ENCODE measurements around the gene RABGAP1.

Gene RABGAP1

DNA sequence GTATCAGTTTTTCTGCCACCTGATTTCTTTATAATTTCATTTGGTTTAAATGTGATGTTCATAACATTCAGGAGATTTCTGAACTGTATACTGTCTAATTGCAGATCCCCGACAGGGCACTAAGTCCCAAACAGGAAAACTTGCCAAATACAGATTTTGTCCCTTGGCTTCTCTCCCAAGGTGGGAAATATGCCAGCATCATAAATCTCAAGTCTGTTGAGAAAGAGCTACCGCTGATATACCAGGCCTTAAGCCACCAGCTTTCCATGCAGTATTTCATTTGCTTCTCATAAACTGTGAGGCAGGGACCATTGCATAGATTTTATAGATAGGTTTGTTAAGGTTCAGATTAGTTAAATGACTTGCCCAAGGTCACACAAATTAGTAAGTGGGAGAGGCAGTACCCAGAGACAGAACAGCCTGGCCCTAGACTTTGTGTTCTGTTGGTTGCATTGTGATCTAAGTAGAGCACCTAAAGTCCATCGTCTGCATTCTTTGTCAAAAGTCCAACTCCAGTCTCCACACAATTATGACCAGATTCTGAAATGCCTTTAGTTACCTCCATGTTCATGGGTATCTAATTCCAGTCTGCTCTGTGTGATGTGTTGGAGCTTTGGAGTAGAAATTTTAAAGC is 108.9 kb downstream of the RABGAP1 start:
- no peak for DNase-seq

DNA sequence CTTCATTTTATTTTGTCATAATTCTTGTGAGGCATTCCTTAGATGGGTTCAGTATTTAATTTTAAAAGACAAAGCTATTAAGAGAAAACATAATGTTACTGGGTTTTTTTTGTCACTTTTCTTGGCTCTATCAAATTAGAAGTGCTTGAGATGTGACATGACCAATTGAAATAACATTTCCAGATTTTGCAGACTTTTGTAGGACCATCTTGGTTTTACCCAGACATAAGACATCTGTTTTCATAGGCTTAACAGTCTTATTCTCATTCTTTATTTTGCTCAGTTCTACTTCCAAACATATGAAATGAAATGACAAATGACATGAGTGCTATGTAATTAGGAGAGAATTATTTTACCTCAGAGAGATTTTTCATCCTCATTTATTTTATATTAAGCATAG is 112.2 kb downstream of the RABGAP1 start:
- DNase-seq: no peak

DNA sequence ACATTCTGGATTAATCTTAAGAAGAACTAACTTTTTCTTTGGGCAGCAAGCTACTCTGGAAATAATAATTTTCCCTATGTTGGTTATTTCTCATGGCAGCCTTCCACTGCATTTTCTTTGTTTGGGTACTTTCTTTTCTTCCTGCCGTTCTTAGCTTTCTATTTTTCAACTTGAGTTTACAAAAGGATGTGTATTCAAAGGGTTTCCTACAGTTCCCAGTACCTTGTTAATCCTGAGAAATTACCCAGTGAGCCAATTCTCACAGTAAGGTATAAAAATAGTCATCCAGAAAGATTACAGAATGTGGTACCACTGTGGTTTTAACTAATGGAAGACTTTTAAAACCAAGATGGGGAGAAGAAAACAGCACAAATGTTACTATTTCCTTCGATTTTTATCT is 112.9 kb downstream of the RABGAP1 start:
- no peak for DNase-seq

DNA sequence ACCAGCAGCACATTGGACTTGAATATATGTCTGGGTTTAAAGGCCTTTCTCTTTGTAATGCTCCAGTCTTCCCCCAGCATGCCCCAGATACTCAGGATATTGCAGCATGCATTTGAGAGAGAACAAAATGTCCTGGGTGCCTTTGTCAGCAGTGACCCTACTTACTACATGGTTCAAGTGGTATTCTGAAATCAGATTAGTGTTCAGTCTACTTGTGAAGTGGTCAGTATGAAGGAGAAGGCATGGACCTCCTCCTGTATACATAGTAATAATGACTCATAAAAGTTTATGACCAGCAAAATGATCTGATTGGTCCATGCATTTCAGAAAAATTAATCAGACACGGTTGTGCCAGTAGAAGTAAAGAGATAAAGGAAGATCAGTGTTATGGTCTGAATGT is 118.0 kb downstream of the RABGAP1 start:
- DNase-seq: no peak

DNA sequence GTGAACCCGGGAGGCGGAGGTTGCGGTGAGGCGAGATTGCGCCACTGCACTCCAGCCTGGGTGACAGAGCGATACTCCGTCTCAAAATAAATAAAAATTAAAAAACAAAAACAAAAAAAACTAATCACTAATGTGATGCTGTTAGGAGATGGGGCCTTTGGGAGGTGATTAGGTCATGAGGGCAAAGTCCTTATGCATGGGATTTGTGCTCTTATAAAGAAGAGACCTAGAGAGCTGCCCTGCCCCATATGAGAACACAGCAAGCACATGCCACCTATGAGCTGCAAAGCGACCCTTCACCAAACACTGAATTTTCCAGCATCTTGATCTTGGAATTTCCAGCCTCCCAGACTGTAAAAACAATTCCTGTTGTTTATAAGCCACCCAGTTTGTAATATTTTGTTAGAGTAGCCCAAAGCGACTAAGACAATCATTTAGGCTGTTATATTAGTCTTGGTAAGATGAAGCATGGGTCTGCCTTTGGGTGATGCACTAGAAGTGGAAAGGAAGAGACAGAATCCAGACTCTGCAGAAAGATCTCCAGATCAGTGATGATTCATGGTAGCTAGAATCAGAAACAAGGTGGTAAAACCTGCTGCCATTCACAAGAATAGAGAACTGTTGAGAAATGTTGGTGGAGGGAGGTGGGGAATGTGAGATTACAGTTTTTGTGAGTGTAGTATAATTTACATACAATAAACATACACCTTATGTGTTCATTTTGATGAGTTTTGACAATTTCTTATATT is 118.8 kb downstream of the RABGAP1 start:
- DNase-seq: no peak

DNA sequence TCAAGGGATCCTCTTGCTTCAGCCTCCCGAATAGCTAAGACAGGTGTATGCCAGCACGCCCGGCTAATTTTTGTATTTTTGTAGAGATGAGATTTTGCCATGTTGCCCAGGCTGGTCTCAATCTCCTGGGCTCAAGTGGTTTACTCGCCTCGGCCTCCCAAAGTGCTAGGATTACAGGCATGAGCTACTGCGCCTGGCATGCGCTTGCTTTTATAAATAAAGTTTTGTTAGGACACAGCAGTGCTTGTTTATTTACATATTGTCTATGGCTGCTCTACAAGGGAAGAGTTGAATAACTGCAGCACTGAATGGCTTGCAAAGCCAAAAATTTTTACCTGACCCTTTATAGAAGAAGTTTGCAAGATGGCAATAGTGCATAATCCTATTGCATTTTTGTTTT is 120.4 kb downstream of the RABGAP1 start:
- no peak for DNase-seq

DNA sequence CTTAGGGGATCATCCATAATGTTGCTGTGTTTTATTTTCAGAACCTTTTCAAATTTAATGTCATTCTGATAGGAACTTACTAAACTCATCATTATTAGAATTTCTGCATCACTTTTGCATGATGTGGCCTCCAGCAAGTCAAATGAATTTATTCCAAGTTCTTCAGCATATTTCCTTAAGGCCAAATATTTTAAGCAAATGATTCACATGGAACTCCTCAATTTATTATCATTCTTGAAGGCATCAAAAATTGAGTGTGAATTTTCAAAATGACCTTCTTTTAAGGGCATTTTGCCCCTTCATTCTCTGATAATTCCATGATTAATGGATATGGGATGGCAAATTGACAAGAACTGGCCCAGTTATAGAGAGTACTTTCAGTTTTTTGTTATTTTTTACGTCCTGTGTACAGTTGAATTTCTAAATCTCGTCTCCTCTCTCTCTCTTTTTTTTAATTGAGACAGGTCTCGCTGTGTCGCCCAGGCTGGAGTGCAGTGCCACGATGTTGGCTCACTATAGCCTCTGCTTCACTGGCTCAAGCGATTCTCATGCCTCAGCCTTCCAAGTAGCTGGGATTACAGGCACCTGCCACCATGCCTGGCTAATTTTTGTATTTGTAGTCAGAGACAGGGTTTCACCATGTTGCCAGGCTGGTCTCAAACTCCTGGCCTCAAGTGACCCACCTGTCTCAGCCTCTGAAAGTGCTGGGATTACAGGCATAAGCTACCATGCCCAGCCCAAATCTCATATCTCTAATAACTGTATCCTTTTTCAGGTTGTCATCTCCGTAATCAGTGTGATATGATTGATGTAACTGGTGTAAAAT is 121.7 kb downstream of the RABGAP1 start:
- DNase-seq: no peak

DNA sequence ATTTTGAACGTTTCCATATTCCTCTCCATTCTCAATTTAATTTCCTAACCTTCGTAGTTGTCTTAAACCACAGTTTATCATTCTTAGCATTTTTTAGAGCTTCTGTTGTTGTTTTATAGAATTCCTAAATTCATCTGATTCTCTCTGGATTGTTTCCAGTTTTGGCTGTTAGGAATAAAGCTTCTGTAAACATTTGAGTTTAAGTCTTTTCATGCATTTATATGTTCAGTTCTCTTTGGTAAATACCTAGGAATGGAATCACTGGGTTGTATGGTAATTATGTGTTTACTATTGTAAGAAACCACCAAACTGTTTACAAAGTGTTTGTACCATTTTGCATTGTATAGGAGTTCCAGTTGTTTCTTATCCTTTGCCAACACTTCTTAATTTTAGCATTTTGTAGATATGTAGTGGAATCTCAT is 122.4 kb downstream of the RABGAP1 start:
- DNase-seq: no peak

DNA sequence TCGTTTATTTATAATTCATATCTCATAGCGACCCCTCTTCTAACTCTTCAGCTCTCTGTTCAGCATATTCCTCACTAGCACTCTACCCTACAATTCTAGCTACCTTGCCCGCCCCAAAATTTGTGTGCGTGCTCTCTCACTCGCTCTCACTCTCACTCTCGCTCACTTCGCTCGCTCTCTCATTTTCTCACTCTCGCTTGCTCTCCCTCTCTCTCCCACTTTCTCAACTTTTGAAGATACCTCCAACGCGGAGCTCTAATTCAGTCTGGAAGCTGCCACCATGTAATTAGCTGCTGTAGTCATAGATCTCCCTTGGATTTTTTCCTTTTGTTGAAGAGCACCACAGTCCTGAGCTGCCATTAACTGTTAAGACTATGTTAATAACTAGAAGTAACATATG is 123.1 kb downstream of the RABGAP1 start:
- no peak for DNase-seq

DNA sequence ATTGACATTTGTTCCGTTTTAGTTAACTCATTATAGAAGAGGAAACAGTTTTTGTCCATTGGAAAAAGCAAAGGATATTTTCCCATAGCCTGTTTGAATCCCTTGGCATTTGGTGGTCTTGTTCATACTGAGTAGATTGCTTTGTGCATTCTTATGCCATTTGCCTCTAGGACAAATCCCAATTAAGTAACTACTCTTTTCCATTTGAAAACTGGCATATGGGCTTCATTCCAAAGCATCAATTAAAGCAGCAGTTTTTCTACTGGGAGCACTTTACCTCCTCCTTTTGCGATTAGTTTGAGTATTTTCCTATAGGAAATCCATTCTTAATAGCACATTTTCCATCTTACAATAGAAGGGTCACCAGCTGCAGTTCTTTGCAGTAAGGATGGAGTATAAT is 123.9 kb downstream of the RABGAP1 start:
- DNase-seq: no peak

DNA sequence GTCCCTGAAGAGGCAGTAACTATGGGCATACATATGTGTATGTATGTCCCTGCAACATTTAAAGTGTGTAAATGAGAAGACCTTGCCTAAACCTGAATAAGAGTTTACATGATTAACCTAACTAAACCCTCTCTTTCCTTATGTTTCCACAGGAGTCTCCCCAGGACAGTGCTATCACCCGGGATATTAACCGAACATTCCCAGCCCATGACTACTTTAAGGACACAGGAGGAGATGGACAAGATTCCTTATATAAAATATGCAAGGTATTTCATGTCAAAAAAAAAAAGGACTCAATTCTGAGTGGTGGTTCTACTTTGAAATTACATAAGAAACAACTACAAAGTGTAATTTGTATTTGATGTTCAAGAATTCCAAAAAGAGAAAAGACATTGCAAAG is 124.4 kb downstream of the RABGAP1 start:
- no peak for DNase-seq

DNA sequence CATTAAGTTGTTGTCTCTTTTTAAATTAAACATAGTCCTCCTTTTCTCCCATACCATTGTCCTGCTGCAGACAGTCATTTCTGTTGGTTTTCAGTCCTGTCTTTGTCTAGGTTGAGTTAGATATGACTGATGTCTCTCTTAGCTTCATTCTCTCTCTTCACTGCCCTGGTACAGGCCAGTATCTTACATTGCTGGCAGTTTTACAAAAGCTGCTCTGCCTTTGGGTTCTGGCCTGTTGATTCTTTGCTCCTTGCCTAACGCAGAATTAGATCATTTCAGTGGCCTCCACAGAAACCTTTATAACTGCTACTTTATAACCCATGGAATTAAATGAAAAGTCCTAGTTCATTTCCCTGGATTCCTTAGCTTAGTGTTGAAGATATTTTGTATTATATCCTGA is 126.3 kb downstream of the RABGAP1 start:
- DNase-seq: no peak

DNA sequence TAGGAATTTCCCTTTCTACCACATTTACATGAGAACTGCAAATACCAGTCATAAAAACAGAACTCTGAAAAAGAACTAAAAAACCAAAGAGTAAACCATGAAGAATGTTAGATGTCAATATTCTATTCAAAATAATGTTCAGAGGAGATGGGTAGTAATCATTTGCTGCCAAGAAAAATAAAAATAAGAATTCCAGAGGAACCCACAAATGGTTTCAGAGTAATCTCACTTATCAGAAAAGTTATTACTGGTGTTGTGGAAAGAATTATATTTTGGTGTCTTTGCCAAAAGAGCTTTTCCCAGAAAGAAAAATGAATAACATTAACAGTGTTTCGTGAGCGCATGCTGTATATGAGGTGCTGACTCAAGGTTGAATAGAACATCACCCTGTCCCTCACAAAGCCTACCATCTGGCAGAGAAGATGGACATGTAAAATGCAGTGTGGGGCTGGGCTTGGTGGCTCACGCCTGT is 128.2 kb downstream of the RABGAP1 start:
- no peak for DNase-seq

DNA sequence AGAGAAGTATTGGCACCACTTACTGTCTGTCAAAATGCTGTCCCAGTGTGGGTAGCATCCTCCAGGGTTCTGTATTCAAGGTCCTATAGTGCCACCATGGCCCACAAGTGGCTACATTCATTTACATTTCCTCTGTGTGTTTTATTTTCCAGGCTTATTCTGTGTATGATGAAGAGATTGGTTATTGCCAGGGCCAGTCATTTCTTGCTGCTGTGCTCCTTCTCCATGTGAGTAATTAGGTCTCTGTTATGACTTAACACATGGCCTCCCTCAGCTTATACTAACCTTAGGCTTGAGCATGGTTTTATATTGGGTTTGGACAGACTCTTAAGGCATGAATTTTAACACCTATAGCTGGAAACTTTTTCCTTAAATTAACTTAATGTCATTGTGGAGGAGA is 129.4 kb downstream of the RABGAP1 start:
- DNase-seq: no peak

DNA sequence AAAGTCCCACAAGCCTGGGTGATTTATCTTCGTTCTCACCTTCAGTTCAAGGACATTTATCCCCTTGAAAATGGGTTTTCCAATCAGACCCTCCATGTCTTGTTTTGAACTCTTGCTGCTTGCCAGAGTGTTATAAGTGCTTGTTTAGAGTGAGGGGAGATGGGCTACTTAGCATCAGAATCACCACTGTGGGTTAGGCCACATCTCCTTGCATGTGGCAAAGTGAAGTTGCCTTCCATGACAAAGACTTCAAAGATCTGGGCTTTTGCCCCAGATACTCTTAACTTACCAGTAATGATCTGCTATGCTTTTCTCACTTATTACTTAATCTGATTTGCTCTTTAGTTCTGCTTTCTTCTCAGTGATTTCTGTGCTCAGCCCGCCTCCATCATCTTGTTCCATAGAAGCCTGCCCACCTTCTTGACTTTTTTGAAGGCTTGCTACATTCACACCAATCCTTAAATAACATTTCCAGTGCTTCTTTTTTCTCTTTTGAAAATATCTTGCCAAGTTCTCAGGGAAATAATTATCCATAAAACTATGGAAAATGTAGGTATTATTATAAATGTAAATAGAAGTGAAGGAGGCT is 131.7 kb downstream of the RABGAP1 start:
- no peak for DNase-seq

DNA sequence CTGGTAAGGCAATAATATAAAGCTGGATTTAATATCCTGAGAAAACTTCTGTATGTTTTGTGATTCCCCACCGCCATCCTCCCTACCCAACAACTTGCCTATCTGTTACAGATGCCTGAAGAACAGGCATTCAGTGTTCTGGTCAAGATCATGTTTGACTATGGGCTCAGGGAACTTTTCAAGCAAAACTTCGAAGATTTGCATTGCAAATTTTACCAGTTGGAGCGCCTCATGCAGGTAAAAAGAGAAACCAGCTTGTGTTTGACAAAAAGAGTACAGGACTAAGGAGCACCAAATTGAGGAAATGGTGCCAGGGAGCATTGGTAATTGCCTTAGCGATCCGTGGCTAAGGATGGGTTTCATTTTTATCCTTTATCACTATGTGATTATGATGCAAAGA is 132.6 kb downstream of the RABGAP1 start:
- no peak for DNase-seq

DNA sequence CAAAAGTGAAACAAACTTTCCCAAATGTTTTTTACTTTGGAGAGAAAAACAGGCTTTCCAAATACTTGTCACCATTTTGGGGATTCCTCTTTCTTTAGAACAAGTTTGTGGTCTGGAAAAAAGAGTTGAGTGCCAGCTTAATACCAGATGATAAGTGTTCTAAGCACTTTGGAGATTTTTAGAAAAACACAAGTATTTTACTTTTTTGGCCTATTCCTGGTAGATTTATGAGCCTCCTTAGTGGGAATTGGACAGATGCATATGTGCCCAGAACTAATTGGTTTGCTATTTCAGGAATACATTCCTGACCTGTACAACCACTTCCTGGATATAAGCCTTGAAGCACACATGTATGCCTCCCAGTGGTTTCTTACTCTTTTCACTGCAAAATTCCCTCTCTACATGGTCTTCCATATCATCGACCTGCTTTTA is 133.2 kb downstream of the RABGAP1 start:
- DNase-seq: no peak

DNA sequence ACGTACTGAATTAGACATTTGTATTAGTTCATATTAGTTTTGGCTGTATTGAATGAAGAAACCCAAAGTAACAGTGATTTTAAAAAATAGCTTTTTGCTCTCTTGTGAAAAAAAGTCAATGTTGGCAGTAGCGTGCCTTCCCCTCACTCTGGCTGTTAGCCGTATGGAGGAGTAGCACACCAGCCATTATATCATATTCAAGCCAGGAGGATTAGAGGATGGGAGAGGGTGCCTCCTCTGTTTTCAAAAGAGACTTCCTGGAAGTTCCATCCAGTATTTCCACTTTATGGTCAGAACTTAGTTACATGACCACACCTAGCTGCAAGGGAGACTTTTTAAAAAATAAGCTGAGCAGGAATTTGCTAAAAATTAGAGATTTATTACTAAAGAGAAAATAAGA is 133.8 kb downstream of the RABGAP1 start:
- DNase-seq: no peak

DNA sequence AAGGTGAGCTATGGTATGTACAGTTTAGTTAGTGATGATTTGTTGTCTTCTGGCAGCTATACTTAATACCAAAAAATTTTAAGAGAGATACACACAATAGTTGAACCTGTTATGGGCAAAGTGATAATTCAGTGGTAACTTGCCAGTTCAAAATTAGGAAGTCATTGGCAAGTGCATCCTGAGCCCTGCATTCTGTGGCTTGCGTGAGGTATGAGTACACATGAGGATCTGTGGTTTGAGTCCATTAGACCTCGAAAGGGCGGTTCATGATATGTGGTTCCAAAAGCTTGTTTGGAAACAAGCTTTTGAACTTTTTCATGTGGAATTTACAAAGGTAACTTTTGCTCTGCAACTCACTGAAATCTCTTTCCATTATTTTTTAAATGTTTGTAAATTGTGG is 139.6 kb downstream of the RABGAP1 start:
- DNase-seq: no peak

DNA sequence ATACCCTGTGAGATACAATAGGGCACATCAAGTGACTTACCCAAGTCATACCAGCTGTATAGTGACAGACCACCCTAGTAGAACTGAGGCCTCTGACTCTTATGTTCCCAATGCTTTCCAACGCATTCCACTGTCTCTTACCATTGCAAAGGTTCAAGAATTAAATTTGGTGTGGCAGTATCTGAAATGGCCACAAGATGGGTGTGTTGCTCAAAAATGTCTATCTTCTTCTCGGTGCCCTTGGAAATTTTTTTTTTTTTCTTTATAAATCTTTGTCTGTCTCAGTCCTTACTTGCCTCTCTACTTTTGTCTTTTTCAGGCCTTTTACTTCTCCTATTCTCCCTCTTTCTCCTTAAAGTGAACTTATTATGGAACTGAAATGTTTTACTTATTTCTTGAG is 141.0 kb downstream of the RABGAP1 start:
- no peak for DNase-seq

DNA sequence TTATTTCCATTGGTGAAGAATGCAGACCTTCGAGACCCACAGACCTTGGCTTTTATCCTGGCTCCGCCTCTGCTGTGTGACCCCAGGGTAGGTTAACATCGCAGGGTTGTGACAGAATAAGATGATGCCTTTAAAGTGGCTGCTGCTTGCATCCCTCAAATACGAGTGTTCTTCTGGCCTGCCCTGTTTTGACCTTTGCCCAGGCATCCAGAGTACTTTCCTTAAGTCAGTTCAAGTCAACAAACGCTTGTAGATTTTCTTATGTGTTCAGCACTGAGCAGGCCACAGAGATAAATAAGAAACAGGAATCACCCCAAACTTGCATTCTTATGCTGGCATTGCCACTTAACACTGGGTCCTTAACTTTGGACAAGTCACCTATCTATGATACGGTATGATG is 142.9 kb downstream of the RABGAP1 start:
- no peak for DNase-seq

DNA sequence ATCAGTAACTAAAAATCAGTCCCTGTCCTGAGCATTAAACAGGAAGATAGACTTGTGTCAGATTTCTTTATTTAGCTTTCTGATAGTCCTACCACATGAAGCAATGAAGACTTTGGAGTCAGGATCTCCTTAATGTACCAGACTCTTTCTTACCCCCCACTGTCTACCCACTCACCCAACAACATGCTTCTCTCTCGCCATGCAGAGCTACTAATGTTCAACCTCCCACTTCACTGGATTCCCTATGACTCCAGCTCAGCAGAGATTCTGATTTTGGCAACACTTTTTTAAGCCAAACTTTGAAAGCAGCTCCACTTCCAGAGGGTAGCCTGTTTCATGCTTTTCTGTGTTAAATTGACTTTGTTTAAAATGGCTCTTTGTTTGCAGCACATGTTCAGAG is 143.4 kb downstream of the RABGAP1 start:
- DNase-seq: no peak

DNA sequence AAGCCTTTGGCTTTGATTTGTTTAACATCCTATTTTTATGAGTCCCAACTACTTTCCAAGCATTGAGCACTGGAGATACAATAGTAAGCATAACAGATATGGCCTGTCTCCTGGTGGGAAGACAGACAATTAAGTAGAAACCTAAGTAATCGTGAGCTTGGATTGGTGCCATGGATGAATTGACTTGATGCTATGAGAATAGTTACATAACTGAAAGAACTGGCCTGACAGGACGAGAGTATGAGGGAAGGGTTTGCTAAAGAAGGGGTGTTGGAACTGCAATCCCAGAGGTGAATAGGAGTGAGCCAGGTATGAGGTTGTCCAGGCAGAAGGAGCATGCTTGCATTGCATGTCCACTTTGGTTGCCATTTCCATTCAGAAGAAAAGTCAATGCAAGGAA is 145.1 kb downstream of the RABGAP1 start:
- DNase-seq: no peak

All from CD4-positive, alpha-beta T cell treated with Interferon gamma for 1 hour (primary cell).